HG02642 (cell line): ENCODE results near the gene NOD1.
"Not testable (repeated sequence)": the region's sequence is repeated elsewhere in the genome, so short reads cannot be mapped to it uniquely, and the experiment has no call there.

Experiments
- ATAC-seq: cut with Tn5 transposase; IDR thresholded peaks from one replicate; pipeline ENCODE4 v1.9.1; 2021; ENCODE audit warnings: mild to moderate bottlenecking; ENCODE audit not compliant: unreplicated experiment, poor library complexity

Gene NOD1

DNA sequence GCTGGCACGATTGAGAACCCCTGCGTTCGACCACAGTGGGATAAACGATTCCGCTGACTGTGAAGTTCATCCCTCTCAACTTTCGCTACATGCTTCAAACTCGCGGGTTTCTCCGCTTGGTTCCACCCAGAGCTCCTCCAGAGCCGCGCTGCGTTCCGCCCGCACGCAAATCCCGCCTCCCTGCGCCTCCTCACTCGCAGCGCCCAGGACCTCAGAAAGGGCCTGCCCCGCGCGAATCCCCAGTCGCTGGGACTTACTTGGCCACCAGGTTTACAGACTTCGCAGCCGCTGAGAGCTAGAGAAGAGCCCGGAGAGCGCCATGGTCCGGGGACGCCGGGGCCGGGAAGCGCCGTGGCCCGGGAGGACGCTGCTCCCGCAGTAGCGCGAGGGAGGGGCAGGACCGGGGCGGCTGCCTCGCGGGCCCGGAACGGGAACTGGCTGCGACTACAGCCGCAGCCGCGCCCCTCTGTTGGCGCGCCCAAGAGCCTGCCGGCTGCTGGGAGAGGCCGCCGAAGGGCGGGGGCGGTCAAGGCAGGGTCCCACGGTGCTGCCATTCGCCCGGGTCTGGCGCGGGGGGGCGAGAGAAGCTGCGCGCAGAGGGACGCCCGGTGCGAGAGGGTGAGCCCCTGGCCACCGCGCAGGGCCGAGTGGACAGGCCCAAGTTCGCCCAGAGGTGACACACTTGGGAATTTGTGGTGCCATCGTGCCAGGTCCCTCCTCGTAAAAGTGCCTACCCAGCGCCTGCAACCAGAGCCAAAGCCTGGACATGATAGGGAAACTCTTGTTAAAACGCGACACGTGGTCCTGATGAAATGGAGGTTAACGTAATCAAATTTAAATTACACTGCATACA, at the start of gene NOD1:
Gene NOD1, minus strand, starts transcription at position 436 of the 853 bp plus-strand sequence. CDS start 21,863 bp downstream, outside the sequence.
- ATAC-seq: peak; percentile 92

GRCh38 chr7:30527297-30527696, 48.7 kb upstream of the NOD1 start:
- ATAC-seq: not testable (repeated sequence)

DNA sequence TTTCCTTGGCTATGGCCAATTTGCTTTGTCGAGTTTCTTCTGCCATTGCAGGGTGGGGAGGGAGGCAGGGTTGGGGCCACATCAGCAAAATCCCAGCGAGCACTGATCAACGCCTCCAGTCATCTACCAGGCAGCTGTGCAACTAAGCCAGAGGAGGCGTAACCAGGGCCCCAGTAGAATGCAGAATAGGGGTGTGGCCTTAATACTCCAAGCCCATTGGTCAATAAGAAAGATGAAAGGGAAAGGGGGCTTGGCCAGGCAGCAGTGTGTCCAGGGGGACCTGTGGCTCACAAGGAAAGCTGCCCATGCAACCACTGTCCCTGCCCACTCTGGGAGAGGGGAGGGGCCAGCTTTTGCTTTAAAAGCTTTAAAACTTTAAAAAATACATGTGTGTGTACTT, 47.6 kb upstream of the NOD1 start:
- no peak for ATAC-seq

DNA sequence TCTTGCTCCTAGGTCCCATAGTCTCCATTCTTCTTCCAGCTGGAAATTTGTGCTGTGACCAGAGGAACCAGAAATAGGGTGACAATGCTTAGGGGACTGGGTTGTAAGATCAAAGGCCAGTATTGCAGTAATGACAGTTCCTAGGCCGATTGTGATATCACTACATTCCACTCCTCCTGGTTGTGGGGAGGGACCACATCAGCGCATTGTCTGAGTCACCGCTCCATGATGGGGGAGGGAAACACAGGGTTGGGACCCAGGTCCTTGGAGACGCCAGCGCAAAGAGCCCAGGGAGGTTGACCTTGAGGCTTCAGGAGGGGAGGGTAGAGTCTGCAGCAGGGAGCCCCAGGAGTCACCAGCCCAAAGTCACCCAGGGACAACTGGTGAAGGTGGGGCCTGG, 46.8 kb upstream of the NOD1 start:
- ATAC-seq: no peak

GRCh38 chr7:30524545-30524944, 46.0 kb upstream of the NOD1 start:
- ATAC-seq: no peak

DNA sequence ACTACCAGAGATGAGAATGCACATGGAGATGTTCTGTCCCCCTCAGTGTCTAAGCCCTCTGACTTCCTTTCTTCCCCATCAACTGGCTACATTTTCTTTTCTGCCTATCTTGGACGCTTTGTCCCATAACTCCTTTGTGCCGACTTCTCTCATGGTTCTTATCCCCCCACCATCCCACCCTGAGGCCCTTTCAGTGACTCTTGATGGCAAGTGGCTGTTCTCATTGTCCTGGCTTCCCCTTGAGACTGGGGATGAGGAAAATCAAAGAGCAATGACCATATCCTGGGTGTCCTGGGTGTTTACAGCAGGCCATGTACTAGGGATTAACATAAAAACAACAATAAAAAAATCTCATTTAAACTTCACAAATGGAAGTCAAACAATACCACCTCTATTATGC, 44.9 kb upstream of the NOD1 start:
- ATAC-seq: no peak

DNA sequence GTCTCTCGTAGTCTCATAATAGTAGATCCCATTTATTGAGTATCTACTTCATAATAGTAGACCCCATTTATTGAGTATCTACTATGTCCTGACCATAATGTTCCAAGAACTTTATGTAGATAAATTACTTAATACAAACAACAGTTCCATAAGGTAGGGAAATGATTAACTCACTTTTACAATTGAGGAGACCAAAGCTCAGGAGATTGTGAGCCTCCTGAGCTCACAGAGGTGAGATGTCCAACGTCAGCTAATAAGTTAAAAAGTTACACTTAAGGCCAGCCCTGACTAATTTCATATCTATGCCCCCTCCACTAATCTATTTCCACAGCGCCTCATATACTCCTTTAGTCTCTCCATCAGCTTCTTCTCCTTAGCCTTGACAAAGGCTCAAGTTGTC, 43.6 kb upstream of the NOD1 start:
- no peak for ATAC-seq

GRCh38 chr7:30521532-30521931, 42.9 kb upstream of the NOD1 start:
- ATAC-seq: no peak

DNA sequence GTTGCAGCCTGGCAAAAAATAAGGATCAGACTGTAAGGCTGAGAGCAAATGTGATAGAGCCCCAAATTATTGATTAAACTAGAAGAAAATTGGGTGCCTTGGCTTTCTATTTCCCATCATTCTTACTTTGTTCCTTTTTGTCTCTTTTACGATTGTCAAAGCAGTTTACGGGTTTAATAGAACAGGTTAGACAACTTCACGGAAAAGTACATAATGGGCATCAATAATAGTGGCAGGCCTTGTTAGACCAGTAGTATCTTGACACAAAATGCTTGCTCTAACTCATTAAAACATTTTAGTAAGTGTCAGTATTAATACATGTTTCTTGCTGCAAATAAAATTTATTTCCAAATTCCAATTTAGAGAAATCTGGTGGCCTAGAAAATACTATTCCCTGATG, 40.5 kb upstream of the NOD1 start:
- ATAC-seq: no peak

DNA sequence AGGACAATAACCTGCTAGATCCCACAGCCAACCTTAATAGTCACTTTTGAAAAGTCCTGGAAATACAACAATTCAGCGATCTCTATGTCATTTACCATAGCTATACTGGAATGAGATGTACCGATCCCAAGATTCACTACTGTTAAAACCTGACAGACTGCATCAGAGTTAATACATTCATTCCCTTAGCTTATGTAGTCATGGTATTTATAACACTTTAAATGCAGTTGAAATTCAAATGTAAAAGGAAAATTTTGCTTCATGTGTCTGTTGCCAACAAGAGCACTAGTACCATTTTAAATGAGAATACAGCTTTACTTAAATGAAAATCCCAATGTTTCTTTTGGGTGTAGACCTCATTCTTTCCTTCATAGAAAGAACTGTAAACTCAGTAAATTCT, 37.2 kb upstream of the NOD1 start:
- no peak for ATAC-seq

DNA sequence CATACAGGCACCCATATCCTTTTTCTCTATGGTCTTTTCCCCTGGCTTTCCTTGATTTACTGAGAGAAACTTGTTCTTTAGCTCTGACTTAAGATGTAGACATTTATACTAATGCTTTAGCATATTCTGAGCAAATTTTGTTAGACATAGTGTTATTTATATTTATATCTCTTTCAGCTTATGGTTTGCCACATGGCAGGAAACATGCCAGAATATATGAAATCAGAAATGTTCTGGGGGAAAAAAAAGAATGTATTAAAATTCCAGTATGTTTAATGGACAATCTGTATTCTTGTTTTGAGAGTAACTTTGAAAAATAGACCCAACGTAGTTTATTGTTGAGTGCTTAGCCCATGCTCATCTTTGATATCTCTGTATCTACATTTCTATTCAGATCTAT, 36.2 kb upstream of the NOD1 start:
- no peak for ATAC-seq

DNA sequence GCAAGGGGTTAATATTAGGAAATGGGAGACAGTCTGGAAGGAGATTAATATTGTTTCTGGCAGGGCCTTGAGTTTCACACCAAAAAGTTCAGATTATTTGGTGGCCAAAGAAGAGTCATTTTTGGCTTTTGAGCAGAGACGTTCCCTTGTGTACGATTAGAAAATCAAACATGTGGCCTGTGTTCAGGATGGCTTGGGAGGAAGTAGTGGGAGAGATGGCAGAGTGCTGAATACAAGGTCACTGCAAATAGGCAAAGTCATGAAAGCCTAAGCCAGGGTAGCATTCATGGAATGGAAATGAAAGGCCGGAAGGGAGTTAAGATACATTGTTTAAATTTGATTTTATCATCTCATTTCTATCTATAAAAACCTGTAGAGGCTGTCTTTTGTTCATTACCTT, 35.6 kb upstream of the NOD1 start:
- ATAC-seq: no peak

GRCh38 chr7:30513762-30514161, 35.2 kb upstream of the NOD1 start:
- ATAC-seq: no peak

DNA sequence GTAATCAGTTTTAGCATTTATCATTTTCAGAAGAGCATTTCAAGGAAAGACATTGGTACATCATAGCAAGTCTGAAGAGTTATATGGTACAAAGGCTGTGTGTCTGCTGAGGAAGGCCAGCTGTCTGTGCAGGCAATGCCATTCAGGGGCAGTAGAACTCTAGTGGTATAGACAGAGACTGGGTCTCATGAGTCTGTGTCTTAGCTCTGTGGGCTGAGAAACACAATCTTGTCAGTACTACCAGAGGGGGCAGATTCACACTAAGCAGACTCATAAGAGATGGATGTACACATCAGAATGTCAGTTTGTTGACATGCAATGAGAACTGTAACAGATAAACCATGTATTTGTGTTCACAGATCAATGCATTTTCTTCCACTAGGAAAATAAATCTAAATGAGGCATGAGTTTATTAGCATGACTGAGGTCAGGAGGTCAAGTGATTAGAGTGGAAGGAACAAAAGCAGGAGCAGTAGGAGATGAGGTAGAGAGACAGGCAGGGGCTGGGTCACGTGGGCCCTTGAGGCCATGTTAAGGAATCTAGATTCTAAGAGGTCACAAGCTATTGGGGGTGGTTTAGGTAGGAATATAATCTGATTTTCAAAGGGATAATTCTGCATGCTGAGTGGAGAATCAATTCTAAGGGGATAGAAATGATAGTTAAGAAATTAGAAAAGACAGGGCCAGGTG, 33.5 kb upstream of the NOD1 start:
- no peak for ATAC-seq

- ATAC-seq: no peak
Measured at GRCh38 chr7:30511494-30511893, 32.9 kb upstream of the NOD1 start.

DNA sequence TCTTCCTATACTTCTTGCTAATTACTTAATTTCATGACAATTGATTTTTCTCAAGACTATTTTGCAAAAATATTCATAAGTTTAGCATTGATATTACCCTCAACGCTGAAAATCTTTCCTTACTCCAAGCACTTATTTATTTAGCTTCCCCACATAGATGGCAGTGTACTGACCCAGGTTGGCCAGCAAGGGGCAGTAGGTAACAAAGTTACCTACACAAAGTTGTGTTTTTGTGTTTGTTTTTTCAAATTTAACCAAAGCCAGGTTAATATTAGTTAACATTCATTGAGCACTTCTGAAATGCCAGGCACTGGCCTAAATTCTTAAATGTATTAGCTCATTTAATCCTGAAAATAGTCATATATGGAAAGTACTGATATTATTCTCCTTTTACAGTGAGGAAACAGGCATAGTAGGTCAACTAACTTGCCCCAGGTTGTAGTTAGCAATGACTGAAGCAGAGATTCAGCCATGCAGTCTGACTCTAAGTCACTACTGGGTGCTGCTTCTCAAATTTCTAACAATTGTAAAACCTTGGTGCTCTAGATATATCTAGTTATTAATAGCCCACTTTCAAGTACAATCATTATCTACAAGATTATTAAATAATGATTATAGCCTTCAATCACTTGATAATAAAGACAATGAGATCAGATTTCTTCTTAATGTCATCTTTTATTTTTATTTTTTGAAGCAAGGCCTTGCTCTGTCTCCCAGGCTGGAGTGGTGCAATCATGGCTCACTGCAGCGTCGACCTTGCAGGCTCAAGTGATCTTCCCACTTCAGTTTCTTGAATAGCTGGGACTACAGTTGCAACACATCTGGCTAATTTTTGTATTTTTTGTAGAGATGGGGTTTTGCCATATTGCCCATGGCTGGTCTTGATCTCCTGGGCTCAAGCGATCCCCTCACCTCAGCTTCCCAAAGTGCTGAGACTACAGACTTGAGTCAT, 31.8 kb upstream of the NOD1 start:
- no peak for ATAC-seq

GRCh38 chr7:30509171-30509857, 30.7 kb upstream of the NOD1 start:
- not testable (repeated sequence) for ATAC-seq

DNA sequence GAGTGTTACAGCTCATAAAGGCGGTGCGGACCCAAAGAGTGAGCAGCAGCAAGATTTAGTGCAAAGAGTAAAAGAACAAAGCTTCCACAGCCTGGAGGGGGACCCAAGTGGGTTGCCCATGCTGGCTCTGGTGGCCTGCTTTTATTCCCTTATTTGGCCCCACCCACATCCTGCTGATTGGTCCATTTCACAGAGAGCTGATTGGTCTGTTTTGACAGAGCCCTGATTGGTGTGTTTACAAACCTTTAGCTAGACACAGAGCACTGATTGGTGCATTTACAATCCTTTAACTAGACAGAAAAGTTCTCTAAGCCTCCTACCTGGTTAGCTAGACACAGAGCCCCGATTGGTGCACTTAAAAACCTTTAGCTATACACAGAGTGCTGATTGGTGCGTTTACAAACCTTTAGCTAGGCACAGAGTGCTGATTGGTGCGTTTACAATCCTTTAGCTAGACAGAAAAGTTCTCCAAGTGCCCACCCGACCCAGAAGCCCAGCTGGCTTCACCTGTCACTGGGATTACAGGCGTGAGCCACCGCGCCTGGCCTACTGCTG, 28.8 kb upstream of the NOD1 start:
- not testable (repeated sequence) for ATAC-seq

- peak; percentile 25 for ATAC-seq
Measured at GRCh38 chr7:30505174-30505697, 26.7 kb upstream of the NOD1 start.
